ENCODE measurements around the gene SLC35D1. TPM values are rescaled to one million over a fixed set of nuclear protein-coding genes. Genes with fewer than 3 reads are reported as not detected.
"Not testable (repeated sequence)": the region's sequence is repeated elsewhere in the genome, so short reads cannot be mapped to it uniquely, and the experiment has no call there.

The SLC35D1 gene
- total RNA-seq, 1 experiment from 2014 or later, result 3.8 TPM

DNA sequence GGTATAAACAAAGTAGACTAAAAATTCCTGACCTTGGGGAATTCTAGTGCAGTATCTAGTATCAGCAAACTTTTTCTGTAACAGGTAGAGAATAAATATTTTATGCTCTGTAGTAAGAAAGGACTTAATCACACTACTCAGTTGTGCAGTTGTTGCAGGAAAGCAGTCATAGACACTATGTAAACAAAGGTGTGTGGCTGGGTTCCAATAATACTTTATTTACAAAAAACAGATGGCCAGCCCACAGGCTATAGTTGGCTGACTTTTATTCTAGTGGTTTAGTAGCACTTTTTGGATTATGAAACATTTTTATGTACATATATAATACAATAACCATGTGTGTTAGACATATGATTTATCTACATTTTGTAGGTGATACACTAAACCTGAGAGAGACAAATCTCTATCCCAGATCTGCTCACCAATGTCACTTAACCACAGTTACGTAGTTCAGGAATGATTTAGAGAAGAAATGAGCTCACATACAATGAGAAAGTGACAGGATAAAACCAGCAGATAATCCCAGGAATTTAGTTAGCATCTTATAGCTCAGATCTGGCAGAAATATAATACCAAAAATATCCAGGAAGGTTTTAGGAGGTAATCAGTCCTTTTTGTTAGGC lies 73.1 kb downstream of the SLC35D1 start:
- Histone ChIP-seq H3K4ac (ENCODE audit: low read depth, low read length) (no peak overlapping the region), H3K18ac (ENCODE audit: insufficient read length, low read depth, low read length) (no peak overlapping the region), H2BK5ac (ENCODE audit: insufficient read length, low read length) (no peak overlapping the region), H3T11ph (ENCODE audit: low read length) (no peak overlapping the region), H2BK20ac (ENCODE audit: low read depth, low read length, poor library complexity, severe bottlenecking) (no peak overlapping the region), H3K9ac (ENCODE audit: extremely low read depth, insufficient read length, low read length) (no peak overlapping the region), H3K9me3 (ENCODE audit: control insufficient read depth, low read depth, low read length) (no peaks in the 10 kb centered on the region), H4K8ac (replicated peaks; ENCODE audit: insufficient read length, low read depth, low read length) (no peak overlapping the region), H4K91ac (ENCODE audit: insufficient read length, low read depth, low read length) (no peak overlapping the region), H3K23me2 (ENCODE audit: insufficient read length, low read depth, low read length, poor library complexity, severe bottlenecking) (no peaks in the 10 kb centered on the region), H2BK15ac (ENCODE audit: low read depth, low read length) (no peak overlapping the region), H4K20me1 (ENCODE audit: control insufficient read depth, insufficient read depth, insufficient read length) (no peaks in the 10 kb centered on the region), H3K79me1 (ENCODE audit: insufficient read depth, low read depth, low read length, poor library complexity, severe bottlenecking) (no peaks in the 10 kb centered on the region), H3K4me2 (ENCODE audit: insufficient read depth, insufficient read length, low read length) (no peak overlapping the region), H2AFZ (ENCODE audit: low read length) (no peak overlapping the region), H2AK5ac (ENCODE audit: insufficient read length, low read length) (no peak overlapping the region), H3K27me3 (ENCODE audit: insufficient read depth, low read length) (no peaks in the 10 kb centered on the region), H4K5ac (ENCODE audit: insufficient read length, low read depth, low read length) (no peak overlapping the region), H2BK120ac (ENCODE audit: low read depth, low read length, poor library complexity, severe bottlenecking) (no peak overlapping the region), H3K79me2 (ENCODE audit: insufficient read depth, low read length) (no peaks in the 10 kb centered on the region), H3K23ac (ENCODE audit: insufficient read length, low read depth, low read length) (no peak overlapping the region), H3K27ac (ENCODE audit: insufficient read length, low read depth, low read length) (no peak overlapping the region), H2BK12ac (ENCODE audit: insufficient read length, low read depth, low read length) (no peak overlapping the region), H3K56ac (ENCODE audit: insufficient read length, low read depth, low read length) (no peak overlapping the region), H3K4me1 (ENCODE audit: insufficient read depth, low read length) (no peaks in the 10 kb centered on the region), H3K14ac (ENCODE audit: insufficient read depth, low read length) (no peak overlapping the region)
- H3K36me3 Mint-ChIP-seq (ENCODE audit: insufficient read depth in 1 of 3, low read depth in 3 of 3), result peaks cover 9 to 51% (median 46%) of the 10 kb centered on the region in 3 experiments; a peak in 5 of 7 replicates
- H3K4me1 Mint-ChIP-seq, result no peaks in the 10 kb centered on the region
- H3K27ac Mint-ChIP-seq, result no peak overlapping the region
- TF ChIP-seq, protein P1, sequence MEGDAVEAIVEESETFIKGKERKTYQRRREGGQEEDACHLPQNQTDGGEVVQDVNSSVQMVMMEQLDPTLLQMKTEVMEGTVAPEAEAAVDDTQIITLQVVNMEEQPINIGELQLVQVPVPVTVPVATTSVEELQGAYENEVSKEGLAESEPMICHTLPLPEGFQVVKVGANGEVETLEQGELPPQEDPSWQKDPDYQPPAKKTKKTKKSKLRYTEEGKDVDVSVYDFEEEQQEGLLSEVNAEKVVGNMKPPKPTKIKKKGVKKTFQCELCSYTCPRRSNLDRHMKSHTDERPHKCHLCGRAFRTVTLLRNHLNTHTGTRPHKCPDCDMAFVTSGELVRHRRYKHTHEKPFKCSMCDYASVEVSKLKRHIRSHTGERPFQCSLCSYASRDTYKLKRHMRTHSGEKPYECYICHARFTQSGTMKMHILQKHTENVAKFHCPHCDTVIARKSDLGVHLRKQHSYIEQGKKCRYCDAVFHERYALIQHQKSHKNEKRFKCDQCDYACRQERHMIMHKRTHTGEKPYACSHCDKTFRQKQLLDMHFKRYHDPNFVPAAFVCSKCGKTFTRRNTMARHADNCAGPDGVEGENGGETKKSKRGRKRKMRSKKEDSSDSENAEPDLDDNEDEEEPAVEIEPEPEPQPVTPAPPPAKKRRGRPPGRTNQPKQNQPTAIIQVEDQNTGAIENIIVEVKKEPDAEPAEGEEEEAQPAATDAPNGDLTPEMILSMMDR (conservative IDR thresholded peaks at IDR 0.05), result no peak
- H3K9me3 Mint-ChIP-seq, result no peaks in the 10 kb centered on the region
- H3K27me3 Mint-ChIP-seq (ENCODE audit: low read depth), result no peaks in the 10 kb centered on the region
- no CpG with 5 or more reads among the region's 1 CpG for WGBS (ENCODE audit: extremely low coverage, insufficient read length, low lambda C conversion rate)
- no peak overlapping the region for H3K4me3 Mint-ChIP-seq
- DNase-seq, result no peak

DNA sequence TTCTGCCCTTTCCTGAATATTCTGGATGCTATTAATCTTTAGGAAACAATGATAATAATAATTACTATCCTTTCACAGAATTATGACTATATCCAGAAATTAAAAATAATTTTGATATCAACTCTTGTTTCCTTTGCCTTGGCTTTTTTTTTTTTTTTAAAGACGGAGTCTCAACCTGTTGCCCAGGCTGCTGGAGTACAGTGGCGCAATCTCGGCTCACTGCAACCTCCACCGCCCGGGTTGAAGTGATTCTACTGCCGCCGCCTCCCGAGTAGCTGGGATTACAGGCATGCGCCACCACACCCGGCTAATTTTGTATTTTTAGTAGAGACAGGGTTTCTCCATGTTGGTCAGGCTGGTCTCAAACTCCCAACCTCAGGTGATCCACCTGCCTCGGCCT lies 74.3 kb downstream of the SLC35D1 start:
- H2AFZ ChIP-seq (ENCODE audit: low read length); H3K9me3 ChIP-seq (ENCODE audit: control insufficient read depth, low read depth, low read length); H2BK15ac ChIP-seq (ENCODE audit: low read depth, low read length); H4K5ac ChIP-seq (ENCODE audit: insufficient read length, low read depth, low read length); DNase-seq; H3K79me2 ChIP-seq (ENCODE audit: insufficient read depth, low read length); H3K4me1 ChIP-seq (ENCODE audit: insufficient read depth, low read length); H3K23ac ChIP-seq (ENCODE audit: insufficient read length, low read depth, low read length); H3K27me3 ChIP-seq (ENCODE audit: insufficient read depth, low read length); H2AK5ac ChIP-seq (ENCODE audit: insufficient read length, low read length); H3K9ac ChIP-seq (ENCODE audit: extremely low read depth, insufficient read length, low read length); H3K27ac Mint-ChIP-seq; H4K8ac ChIP-seq (replicated peaks; ENCODE audit: insufficient read length, low read depth, low read length); H3K27ac ChIP-seq (ENCODE audit: insufficient read length, low read depth, low read length); H2BK20ac ChIP-seq (ENCODE audit: low read depth, low read length, poor library complexity, severe bottlenecking); H3K4me1 Mint-ChIP-seq; H3K4ac ChIP-seq (ENCODE audit: low read depth, low read length); H3T11ph ChIP-seq (ENCODE audit: low read length); H2BK12ac ChIP-seq (ENCODE audit: insufficient read length, low read depth, low read length); H3K79me1 ChIP-seq (ENCODE audit: insufficient read depth, low read depth, low read length, poor library complexity, severe bottlenecking); H2BK5ac ChIP-seq (ENCODE audit: insufficient read length, low read length); H3K4me3 Mint-ChIP-seq; H4K91ac ChIP-seq (ENCODE audit: insufficient read length, low read depth, low read length); H3K18ac ChIP-seq (ENCODE audit: insufficient read length, low read depth, low read length); H3K23me2 ChIP-seq (ENCODE audit: insufficient read length, low read depth, low read length, poor library complexity, severe bottlenecking); H3K27me3 Mint-ChIP-seq (ENCODE audit: low read depth); H3K4me2 ChIP-seq (ENCODE audit: insufficient read depth, insufficient read length, low read length); H3K14ac ChIP-seq (ENCODE audit: insufficient read depth, low read length); H3K9me3 Mint-ChIP-seq; H3K56ac ChIP-seq (ENCODE audit: insufficient read length, low read depth, low read length); H2BK120ac ChIP-seq (ENCODE audit: low read depth, low read length, poor library complexity, severe bottlenecking); H4K20me1 ChIP-seq (ENCODE audit: control insufficient read depth, insufficient read depth, insufficient read length): not testable (repeated sequence)
- no CpG with 5 or more reads among the region's 11 CpGs for WGBS (ENCODE audit: extremely low coverage, insufficient read length, low lambda C conversion rate)
- peaks cover 11 to 56% (median 53%) of the 10 kb centered on the region in 3 experiments; a peak in 6 of 7 replicates for H3K36me3 Mint-ChIP-seq (ENCODE audit: insufficient read depth in 1 of 3, low read depth in 3 of 3)
